ENCODE results near the gene NGFR. TPM values are rescaled to one million over a fixed set of nuclear protein-coding genes. Genes with fewer than 3 reads are reported as not detected.

NGFR gene
- total RNA-seq, 1 donor from 2014 or later = 20.4 TPM

GRCh38 chr17:49456183-49456965 lies 38.7 kb upstream of the NGFR start:
- Histone ChIP-seq H3K4me3 (ENCODE audit: low read length in 3 of 3) (no peak overlapping the region), H3K9ac (ENCODE audit: low read depth in 1 of 3, low read length in 3 of 3) (no peak overlapping the region), H3K27me3 (ENCODE audit: control insufficient read depth in 3 of 3, insufficient read depth in 3 of 3, low read length in 3 of 3) (peaks cover 3 to 23% (median 22%) of the 10 kb centered on the region in 3 donors), H3K27ac (ENCODE audit: low read depth, low read length) (no peak overlapping the region), H3K9me3 (ENCODE audit: control insufficient read depth in 3 of 3, low read length in 3 of 3) (no peaks in the 10 kb centered on the region), H3K4me1 (ENCODE audit: control insufficient read depth in 3 of 3, insufficient read depth in 3 of 3, low read length in 3 of 3) (no peaks in the 10 kb centered on the region), H3K36me3 (ENCODE audit: control insufficient read depth in 3 of 3, insufficient read depth in 3 of 3, low read length in 3 of 3) (no peaks in the 10 kb centered on the region)

- no peaks in the 10 kb centered on the region for H3K9me3 ChIP-seq (ENCODE audit: control insufficient read depth in 3 of 3, low read length in 3 of 3)
- H3K4me1 ChIP-seq (ENCODE audit: control insufficient read depth in 3 of 3, insufficient read depth in 3 of 3, low read length in 3 of 3) = peaks cover 0 to 4% (median 2%) of the 10 kb centered on the region in 3 donors
- H3K4me3 ChIP-seq (ENCODE audit: low read length in 3 of 3) = no peak overlapping the region
- peaks cover 3 to 23% (median 22%) of the 10 kb centered on the region in 3 donors for H3K27me3 ChIP-seq (ENCODE audit: control insufficient read depth in 3 of 3, insufficient read depth in 3 of 3, low read length in 3 of 3)
- no peak overlapping the region for H3K27ac ChIP-seq (ENCODE audit: low read depth, low read length)
- H3K36me3 ChIP-seq (ENCODE audit: control insufficient read depth in 3 of 3, insufficient read depth in 3 of 3, low read length in 3 of 3) = no peaks in the 10 kb centered on the region
- H3K9ac ChIP-seq (ENCODE audit: low read depth in 1 of 3, low read length in 3 of 3) = no peak overlapping the region
These were observed 37.2 kb upstream of the NGFR start for GRCh38 chr17:49457564-49458535.

- H3K27me3 ChIP-seq (ENCODE audit: control insufficient read depth in 3 of 3, insufficient read depth in 3 of 3, low read length in 3 of 3) = peaks cover 3 to 23% (median 22%) of the 10 kb centered on the region in 3 donors
- no peak overlapping the region for H3K27ac ChIP-seq (ENCODE audit: low read depth, low read length)
- peaks cover 0 to 4% (median 0%) of the 10 kb centered on the region in 3 donors for H3K9me3 ChIP-seq (ENCODE audit: control insufficient read depth in 3 of 3, low read length in 3 of 3)
- H3K4me3 ChIP-seq (ENCODE audit: low read length in 3 of 3) = no peak overlapping the region
- H3K4me1 ChIP-seq (ENCODE audit: control insufficient read depth in 3 of 3, insufficient read depth in 3 of 3, low read length in 3 of 3) = peaks cover 0 to 4% (median 2%) of the 10 kb centered on the region in 3 donors
- no peak overlapping the region for H3K9ac ChIP-seq (ENCODE audit: low read depth in 1 of 3, low read length in 3 of 3)
- no peaks in the 10 kb centered on the region for H3K36me3 ChIP-seq (ENCODE audit: control insufficient read depth in 3 of 3, insufficient read depth in 3 of 3, low read length in 3 of 3)
These were observed 35.6 kb upstream of the NGFR start for GRCh38 chr17:49459401-49459984.

GRCh38 chr17:49460401-49460800 lies 34.7 kb upstream of the NGFR start:
- H3K4me3 ChIP-seq (ENCODE audit: low read length in 3 of 3) = no peak overlapping the region
- peaks cover 3 to 23% (median 22%) of the 10 kb centered on the region in 3 donors for H3K27me3 ChIP-seq (ENCODE audit: control insufficient read depth in 3 of 3, insufficient read depth in 3 of 3, low read length in 3 of 3)
- no peak overlapping the region for H3K9ac ChIP-seq (ENCODE audit: low read depth in 1 of 3, low read length in 3 of 3)
- peaks cover 0 to 4% (median 2%) of the 10 kb centered on the region in 3 donors for H3K4me1 ChIP-seq (ENCODE audit: control insufficient read depth in 3 of 3, insufficient read depth in 3 of 3, low read length in 3 of 3)
- H3K9me3 ChIP-seq (ENCODE audit: control insufficient read depth in 3 of 3, low read length in 3 of 3) = peaks cover 0 to 5% (median 0%) of the 10 kb centered on the region in 3 donors
- no peak overlapping the region for H3K27ac ChIP-seq (ENCODE audit: low read depth, low read length)
- H3K36me3 ChIP-seq (ENCODE audit: control insufficient read depth in 3 of 3, insufficient read depth in 3 of 3, low read length in 3 of 3) = no peaks in the 10 kb centered on the region

GRCh38 chr17:49461580-49461979 lies 33.5 kb upstream of the NGFR start:
- H3K27me3 ChIP-seq (ENCODE audit: control insufficient read depth in 3 of 3, insufficient read depth in 3 of 3, low read length in 3 of 3) = peaks cover 3 to 18% (median 14%) of the 10 kb centered on the region in 3 donors
- H3K4me1 ChIP-seq (ENCODE audit: control insufficient read depth in 3 of 3, insufficient read depth in 3 of 3, low read length in 3 of 3) = peaks cover 0 to 4% (median 2%) of the 10 kb centered on the region in 3 donors
- no peak overlapping the region for H3K4me3 ChIP-seq (ENCODE audit: low read length in 3 of 3)
- peaks cover 0 to 5% (median 0%) of the 10 kb centered on the region in 3 donors for H3K9me3 ChIP-seq (ENCODE audit: control insufficient read depth in 3 of 3, low read length in 3 of 3)
- H3K27ac ChIP-seq (ENCODE audit: low read depth, low read length) = no peak overlapping the region
- no peak overlapping the region for H3K9ac ChIP-seq (ENCODE audit: low read depth in 1 of 3, low read length in 3 of 3)
- H3K36me3 ChIP-seq (ENCODE audit: control insufficient read depth in 3 of 3, insufficient read depth in 3 of 3, low read length in 3 of 3) = no peaks in the 10 kb centered on the region

DNA sequence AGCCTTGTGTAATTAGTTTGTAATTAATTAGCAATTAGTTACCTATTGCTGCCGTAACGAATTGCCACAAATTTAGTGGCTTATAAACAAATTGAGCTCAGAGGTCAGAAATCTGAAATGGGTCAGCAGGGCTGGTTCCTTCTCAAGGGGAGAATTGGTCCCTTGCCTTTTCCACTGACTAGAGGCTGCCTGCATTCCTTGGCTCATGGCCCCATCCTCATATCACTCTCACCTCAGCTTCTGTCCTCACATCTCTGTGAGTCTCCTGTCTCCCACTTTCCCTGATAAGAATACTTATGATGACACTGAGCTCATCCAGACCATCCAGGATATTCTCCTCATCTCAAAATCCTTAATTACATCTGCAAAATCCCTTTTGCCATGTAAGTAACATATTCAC lies 31.0 kb upstream of the NGFR start:
- H3K9ac ChIP-seq (ENCODE audit: low read depth in 1 of 3, low read length in 3 of 3) = no peak overlapping the region
- H3K9me3 ChIP-seq (ENCODE audit: control insufficient read depth in 3 of 3, low read length in 3 of 3) = peaks cover 0 to 5% (median 0%) of the 10 kb centered on the region in 3 donors
- no peak overlapping the region for H3K4me3 ChIP-seq (ENCODE audit: low read length in 3 of 3)
- peaks cover 0 to 4% (median 2%) of the 10 kb centered on the region in 3 donors for H3K4me1 ChIP-seq (ENCODE audit: control insufficient read depth in 3 of 3, insufficient read depth in 3 of 3, low read length in 3 of 3)
- no peak overlapping the region for H3K27ac ChIP-seq (ENCODE audit: low read depth, low read length)
- no peaks in the 10 kb centered on the region for H3K36me3 ChIP-seq (ENCODE audit: control insufficient read depth in 3 of 3, insufficient read depth in 3 of 3, low read length in 3 of 3)
- H3K27me3 ChIP-seq (ENCODE audit: control insufficient read depth in 3 of 3, insufficient read depth in 3 of 3, low read length in 3 of 3) = peaks cover 0 to 9% (median 7%) of the 10 kb centered on the region in 3 donors

GRCh38 chr17:49465331-49465903 lies 29.7 kb upstream of the NGFR start:
- Histone ChIP-seq H3K27me3 (ENCODE audit: control insufficient read depth in 3 of 3, insufficient read depth in 3 of 3, low read length in 3 of 3) (peaks cover 0 to 5% (median 0%) of the 10 kb centered on the region in 3 donors), H3K4me3 (ENCODE audit: low read length in 3 of 3) (no peak overlapping the region), H3K9me3 (ENCODE audit: control insufficient read depth in 3 of 3, low read length in 3 of 3) (peaks cover 0 to 5% (median 0%) of the 10 kb centered on the region in 3 donors), H3K9ac (ENCODE audit: low read depth in 1 of 3, low read length in 3 of 3) (no peak overlapping the region), H3K4me1 (ENCODE audit: control insufficient read depth in 3 of 3, insufficient read depth in 3 of 3, low read length in 3 of 3) (peaks cover 6 to 11% (median 10%) of the 10 kb centered on the region in 3 donors), H3K36me3 (ENCODE audit: control insufficient read depth in 3 of 3, insufficient read depth in 3 of 3, low read length in 3 of 3) (no peaks in the 10 kb centered on the region), H3K27ac (ENCODE audit: low read depth, low read length) (no peak overlapping the region)

GRCh38 chr17:49466436-49466835 lies 28.7 kb upstream of the NGFR start:
- peaks cover 0 to 6% (median 0%) of the 10 kb centered on the region in 3 donors for H3K27me3 ChIP-seq (ENCODE audit: control insufficient read depth in 3 of 3, insufficient read depth in 3 of 3, low read length in 3 of 3)
- no peak overlapping the region for H3K27ac ChIP-seq (ENCODE audit: low read depth, low read length)
- H3K4me3 ChIP-seq (ENCODE audit: low read length in 3 of 3) = no peak overlapping the region
- peaks cover 0 to 5% (median 0%) of the 10 kb centered on the region in 3 donors for H3K9me3 ChIP-seq (ENCODE audit: control insufficient read depth in 3 of 3, low read length in 3 of 3)
- H3K9ac ChIP-seq (ENCODE audit: low read depth in 1 of 3, low read length in 3 of 3) = no peak overlapping the region
- H3K36me3 ChIP-seq (ENCODE audit: control insufficient read depth in 3 of 3, insufficient read depth in 3 of 3, low read length in 3 of 3) = no peaks in the 10 kb centered on the region
- H3K4me1 ChIP-seq (ENCODE audit: control insufficient read depth in 3 of 3, insufficient read depth in 3 of 3, low read length in 3 of 3) = peaks cover 15 to 21% (median 20%) of the 10 kb centered on the region in 3 donors

GRCh38 chr17:49467175-49467574 lies 27.9 kb upstream of the NGFR start:
- H3K27ac ChIP-seq (ENCODE audit: low read depth, low read length) = no peak overlapping the region
- H3K36me3 ChIP-seq (ENCODE audit: control insufficient read depth in 3 of 3, insufficient read depth in 3 of 3, low read length in 3 of 3) = no peaks in the 10 kb centered on the region
- H3K4me3 ChIP-seq (ENCODE audit: low read length in 3 of 3) = no peak overlapping the region
- H3K9me3 ChIP-seq (ENCODE audit: control insufficient read depth in 3 of 3, low read length in 3 of 3) = peaks cover 0 to 5% (median 0%) of the 10 kb centered on the region in 3 donors
- H3K4me1 ChIP-seq (ENCODE audit: control insufficient read depth in 3 of 3, insufficient read depth in 3 of 3, low read length in 3 of 3) = peaks cover 17 to 29% (median 24%) of the 10 kb centered on the region in 3 donors
- H3K9ac ChIP-seq (ENCODE audit: low read depth in 1 of 3, low read length in 3 of 3) = no peak overlapping the region
- H3K27me3 ChIP-seq (ENCODE audit: control insufficient read depth in 3 of 3, insufficient read depth in 3 of 3, low read length in 3 of 3) = peaks cover 0 to 6% (median 0%) of the 10 kb centered on the region in 3 donors
